WI38 (cell line): ENCODE data around the gene TLK1.

Source experiments
- H3K4me3 ChIP-seq: 2 replicates; pipeline ENCODE4 v1.5.1; 2011; ENCODE audit warnings: low read depth, mild to moderate bottlenecking, control low read depth, low read length
- TF ChIP-seq, protein P1 (sequence below): IDR thresholded peaks from 2 replicates; pipeline ENCODE4 v1.5.1; 2012; ENCODE audit warnings: low read depth, mild to moderate bottlenecking, control low read depth, low read length

TLK1 gene

DNA sequence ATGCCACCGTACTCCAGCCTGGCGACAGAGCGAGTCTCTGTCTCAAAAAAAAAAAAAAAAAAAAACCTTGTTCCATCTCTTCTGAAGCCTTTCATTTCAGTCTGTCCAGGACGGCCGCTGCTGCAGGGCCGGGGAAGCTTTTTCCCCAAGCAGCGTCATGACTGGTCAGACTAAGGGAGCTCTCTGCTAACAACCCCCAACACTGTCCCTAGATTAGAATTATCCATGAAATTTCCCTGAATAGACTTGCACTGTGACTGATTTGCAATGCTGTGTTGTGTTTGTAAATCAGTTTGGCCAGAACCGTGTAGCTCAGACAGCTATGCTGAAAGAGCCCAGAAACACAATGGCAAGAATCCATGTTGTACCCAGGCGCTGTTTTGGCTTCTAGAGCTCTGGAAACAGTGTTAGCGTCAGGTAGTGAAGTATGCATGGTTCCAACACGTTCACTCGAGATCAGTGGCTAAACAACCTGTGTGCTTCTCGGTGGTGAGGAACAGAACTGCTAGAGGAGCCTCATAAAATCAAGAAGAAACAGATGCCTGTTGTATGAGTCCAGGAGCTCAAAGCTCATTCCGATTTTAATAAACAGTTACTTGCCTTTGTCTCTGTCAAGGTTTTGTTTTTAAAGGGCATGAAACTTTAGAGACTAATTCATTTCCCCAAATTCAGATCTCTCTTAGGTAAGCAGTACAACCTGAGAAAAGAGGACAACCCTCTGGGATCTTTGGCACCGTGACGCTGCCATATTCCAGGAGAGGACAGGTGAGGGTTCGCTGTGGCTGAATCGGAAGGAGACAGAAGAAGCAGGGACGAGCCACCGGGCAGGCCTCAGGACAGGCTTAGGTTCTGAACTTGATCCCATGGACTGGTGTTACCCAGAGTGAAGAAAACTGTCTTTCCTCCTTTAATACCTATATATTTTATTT is 188.1 kb downstream of the TLK1 start:
- TF ChIP-seq, protein P1, sequence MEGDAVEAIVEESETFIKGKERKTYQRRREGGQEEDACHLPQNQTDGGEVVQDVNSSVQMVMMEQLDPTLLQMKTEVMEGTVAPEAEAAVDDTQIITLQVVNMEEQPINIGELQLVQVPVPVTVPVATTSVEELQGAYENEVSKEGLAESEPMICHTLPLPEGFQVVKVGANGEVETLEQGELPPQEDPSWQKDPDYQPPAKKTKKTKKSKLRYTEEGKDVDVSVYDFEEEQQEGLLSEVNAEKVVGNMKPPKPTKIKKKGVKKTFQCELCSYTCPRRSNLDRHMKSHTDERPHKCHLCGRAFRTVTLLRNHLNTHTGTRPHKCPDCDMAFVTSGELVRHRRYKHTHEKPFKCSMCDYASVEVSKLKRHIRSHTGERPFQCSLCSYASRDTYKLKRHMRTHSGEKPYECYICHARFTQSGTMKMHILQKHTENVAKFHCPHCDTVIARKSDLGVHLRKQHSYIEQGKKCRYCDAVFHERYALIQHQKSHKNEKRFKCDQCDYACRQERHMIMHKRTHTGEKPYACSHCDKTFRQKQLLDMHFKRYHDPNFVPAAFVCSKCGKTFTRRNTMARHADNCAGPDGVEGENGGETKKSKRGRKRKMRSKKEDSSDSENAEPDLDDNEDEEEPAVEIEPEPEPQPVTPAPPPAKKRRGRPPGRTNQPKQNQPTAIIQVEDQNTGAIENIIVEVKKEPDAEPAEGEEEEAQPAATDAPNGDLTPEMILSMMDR: no peak
- no peak overlapping the region for H3K4me3 ChIP-seq

DNA sequence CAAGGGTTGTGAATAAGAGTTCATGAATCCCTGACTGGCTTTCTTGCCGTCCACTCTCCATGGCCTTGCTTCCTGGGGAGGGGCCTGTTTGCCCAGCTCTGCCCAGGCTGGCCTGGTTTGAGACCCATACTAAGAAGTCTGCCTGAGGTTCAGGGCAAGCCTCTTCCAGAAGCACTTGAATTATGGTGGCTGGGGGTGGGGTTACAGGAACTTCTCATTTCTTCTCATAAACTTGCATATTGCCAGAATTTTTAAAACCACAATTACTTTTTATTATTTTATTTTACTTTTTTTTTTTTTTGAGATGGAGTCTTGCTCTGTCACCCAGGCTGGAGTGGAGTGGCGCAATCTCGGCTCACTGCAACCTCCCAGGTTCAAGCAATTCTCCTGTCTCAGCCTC is 189.6 kb downstream of the TLK1 start:
- TF ChIP-seq, protein P1: no peak
- no peak overlapping the region for H3K4me3 ChIP-seq

DNA sequence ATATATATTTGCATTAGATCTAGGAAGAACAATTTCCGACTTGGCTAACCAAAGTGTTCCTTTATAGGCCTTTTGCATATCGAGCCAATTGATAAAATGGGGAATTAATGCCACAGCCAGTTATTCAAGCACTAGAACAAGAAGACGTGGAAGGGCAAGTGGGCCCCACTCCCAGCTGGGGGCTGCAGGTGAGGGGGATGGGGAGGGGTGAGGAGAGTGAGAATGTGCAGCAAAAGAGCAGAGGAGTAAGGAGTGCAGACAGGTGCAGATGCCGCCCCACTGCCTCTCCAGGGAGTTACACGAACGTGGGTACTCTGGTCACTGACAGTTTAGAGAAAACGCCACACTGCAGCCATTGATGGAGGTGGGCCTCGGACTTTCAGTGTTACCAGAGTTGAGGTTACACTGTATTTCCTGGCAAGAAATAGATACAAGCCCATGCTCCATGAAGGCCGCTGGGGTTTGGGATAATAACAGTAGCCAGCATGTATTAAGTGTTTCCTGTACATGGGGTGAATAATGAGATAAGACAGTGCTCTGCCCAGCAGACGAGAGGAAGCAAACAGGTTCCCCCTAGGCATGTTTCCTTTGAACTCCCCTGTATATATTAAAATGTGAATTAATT is 190.7 kb downstream of the TLK1 start:
- no peak overlapping the region for H3K4me3 ChIP-seq
- TF ChIP-seq, protein P1: no peak

DNA sequence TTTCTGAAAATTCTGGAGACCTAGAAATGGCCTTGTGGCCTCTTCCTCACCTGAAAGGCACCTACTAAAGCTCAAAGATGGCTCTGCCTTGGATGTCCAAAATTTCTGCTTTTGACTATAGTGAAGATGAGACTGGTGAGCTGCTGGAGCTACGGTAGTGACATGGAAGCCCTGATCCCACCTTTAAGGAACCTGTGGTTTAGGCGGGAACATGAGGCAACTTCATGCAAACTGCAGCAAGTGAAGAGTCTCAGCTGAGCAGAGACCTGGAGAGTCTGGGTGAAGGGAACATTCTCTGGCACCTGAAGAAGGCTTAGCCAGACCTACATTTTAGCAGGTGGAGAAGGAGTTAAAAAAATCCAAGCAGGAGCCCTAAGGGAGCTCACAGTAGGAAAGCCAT is 191.7 kb downstream of the TLK1 start:
- no peak overlapping the region for H3K4me3 ChIP-seq
- TF ChIP-seq, protein P1: no peak

DNA sequence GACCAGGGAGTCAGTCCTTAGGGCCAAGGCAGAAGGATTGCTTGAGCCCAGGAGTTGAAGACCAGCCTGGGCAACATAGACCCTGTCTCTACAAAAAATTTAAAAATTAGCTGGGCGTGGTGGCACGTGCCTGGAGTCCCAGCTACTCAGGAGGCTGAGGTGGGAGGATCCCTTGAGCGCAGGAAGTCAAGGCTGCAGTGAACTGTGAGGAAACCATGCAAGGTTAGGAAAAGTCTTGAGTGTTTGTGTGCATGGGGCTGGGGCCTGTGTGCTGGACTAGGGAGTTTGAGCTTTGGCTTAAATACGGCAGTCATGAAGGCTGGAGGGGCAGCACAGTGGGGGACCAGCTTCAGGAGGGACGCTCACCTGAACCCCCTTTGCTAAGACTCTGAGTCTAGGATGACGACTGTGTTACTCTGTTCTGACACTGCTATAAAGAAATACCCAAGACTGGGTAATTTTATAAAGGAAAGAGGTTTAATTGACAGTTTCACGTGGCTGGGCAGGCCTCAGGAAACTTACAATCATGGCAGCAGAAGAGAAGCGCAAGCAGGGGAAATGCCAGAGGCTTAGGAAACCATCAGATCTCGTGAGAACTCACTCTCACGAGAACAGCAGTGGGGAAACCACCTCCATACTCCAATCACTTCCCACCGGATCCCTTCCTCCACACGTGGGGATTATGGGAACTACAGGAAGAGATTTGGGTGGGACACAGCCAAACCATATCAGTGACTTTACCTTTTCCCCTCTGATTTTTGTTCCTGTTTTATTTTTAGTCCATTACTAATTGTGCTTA is 192.3 kb downstream of the TLK1 start:
- TF ChIP-seq, protein P1: no peak
- no peak overlapping the region for H3K4me3 ChIP-seq

DNA sequence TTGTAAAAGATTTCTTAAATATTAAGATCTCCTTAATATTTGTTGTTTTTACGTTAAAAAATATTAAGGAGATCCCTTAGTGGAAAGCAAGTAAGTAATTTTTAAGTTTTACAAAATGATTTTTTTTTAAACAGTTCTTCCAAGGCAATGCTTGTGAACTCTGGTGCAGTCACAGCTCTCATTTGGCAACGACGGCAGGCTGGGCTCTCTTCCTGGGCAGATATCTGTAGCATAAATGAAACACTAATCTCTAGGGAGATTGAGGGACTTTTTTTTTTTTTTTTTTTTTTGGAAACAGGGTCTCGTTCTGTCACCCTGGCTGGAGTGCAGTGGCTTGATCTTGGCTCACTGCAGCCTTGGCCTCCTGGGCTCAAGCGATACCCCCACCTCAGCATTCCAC is 193.1 kb downstream of the TLK1 start:
- TF ChIP-seq, protein P1: no peak
- no peak overlapping the region for H3K4me3 ChIP-seq
